GM10266 (cell line): Measurements from ENCODE around the gene OR13C5.

ENCODE experiments used
- DNase-seq: peaks from one replicate; pipeline ENCODE4 v3.0.0; 2012; ENCODE audit errors: extremely low spot score
- CTCF ChIP-seq: IDR thresholded peaks from 2 replicates; pipeline ENCODE4 v1.5.1; 2012; ENCODE audit warnings: mild to moderate bottlenecking, low read depth; ENCODE audit not compliant: control insufficient read depth, insufficient read depth; ENCODE audit errors: missing control alignments

The OR13C5 gene

GRCh38 chr9:104575456-104575855 lies 23.8 kb downstream of the OR13C5 start:
- no peak for DNase-seq

GRCh38 chr9:104572612-104573011 lies 26.6 kb downstream of the OR13C5 start:
- no peak for TF ChIP-seq CTCF
- DNase-seq: no peak

More at GRCh38 chr9:104575456-104575855, 23.8 kb downstream of the OR13C5 start:
- TF ChIP-seq CTCF: no peak

- TF ChIP-seq CTCF: no peak
Measured at GRCh38 chr9:104568868-104569267, 30.3 kb downstream of the OR13C5 start, which contains the start of gene OR13C8. Gene OR13C8, plus strand, starts transcription at chr9:104569168. Its CDS starts 0 bp downstream, at chr9:104569168.

GRCh38 chr9:104564358-104564757 lies 34.9 kb downstream of the OR13C5 start:
- TF ChIP-seq CTCF: no peak
- no peak for DNase-seq

More at GRCh38 chr9:104568868-104569267, 30.3 kb downstream of the OR13C5 start, which contains the start of gene OR13C8:
- no peak for DNase-seq

GRCh38 chr9:104556830-104557634 lies 42.2 kb downstream of the OR13C5 start:
- DNase-seq: no peak
- TF ChIP-seq CTCF: no peak

- DNase-seq: no peak
- no peak for TF ChIP-seq CTCF
Measured at GRCh38 chr9:104555521-104555920, 43.7 kb downstream of the OR13C5 start.

- TF ChIP-seq CTCF: no peak
- no peak for DNase-seq
Measured at GRCh38 chr9:104553261-104553660, 46.0 kb downstream of the OR13C5 start.
